A673 (cell line): ENCODE results near the gene ANGPTL2.

Experiments used
- EZH2 ChIP-seq: fragments of 200-600 bp; sonication (generic); IDR thresholded peaks from 2 replicates; pipeline ENCODE4 v1.6.1; 2017; ENCODE audit warnings: borderline replicate concordance, low read depth, mild to moderate bottlenecking, mixed read lengths, antibody characterized with exemption, low read length; ENCODE audit not compliant: poor library complexity, severe bottlenecking
- TF ChIP-seq, protein P1 (sequence below): fragments of 300-800, 200-600 bp; sonication (generic); conservative IDR thresholded peaks from 2 replicates; pipeline ENCODE4 v1.5.1; 2017; ENCODE audit warnings: low read depth, mild to moderate bottlenecking, antibody characterized with exemption, low read length, moderate library complexity, mixed read lengths

GRCh38 chr9:127058645-127059021, 63.8 kb downstream of the ANGPTL2 start:
- TF ChIP-seq, protein P1, sequence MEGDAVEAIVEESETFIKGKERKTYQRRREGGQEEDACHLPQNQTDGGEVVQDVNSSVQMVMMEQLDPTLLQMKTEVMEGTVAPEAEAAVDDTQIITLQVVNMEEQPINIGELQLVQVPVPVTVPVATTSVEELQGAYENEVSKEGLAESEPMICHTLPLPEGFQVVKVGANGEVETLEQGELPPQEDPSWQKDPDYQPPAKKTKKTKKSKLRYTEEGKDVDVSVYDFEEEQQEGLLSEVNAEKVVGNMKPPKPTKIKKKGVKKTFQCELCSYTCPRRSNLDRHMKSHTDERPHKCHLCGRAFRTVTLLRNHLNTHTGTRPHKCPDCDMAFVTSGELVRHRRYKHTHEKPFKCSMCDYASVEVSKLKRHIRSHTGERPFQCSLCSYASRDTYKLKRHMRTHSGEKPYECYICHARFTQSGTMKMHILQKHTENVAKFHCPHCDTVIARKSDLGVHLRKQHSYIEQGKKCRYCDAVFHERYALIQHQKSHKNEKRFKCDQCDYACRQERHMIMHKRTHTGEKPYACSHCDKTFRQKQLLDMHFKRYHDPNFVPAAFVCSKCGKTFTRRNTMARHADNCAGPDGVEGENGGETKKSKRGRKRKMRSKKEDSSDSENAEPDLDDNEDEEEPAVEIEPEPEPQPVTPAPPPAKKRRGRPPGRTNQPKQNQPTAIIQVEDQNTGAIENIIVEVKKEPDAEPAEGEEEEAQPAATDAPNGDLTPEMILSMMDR: no peak
- no peak for TF ChIP-seq EZH2
